HG02678 (cell line): ENCODE results near the gene HMGCS2.

ENCODE experiments used
- ATAC-seq: cut with Tn5 transposase; IDR thresholded peaks from one replicate; pipeline ENCODE4 v1.9.1; 2021; ENCODE audit warnings: mild to moderate bottlenecking, moderate library complexity; ENCODE audit not compliant: unreplicated experiment

HMGCS2 gene

GRCh38 chr1:119762953-119763352 is 5.8 kb downstream of the HMGCS2 start:
- no peak for ATAC-seq

GRCh38 chr1:119762409-119762808 is 6.3 kb downstream of the HMGCS2 start:
- no peak for ATAC-seq

- no peak for ATAC-seq
Observed at GRCh38 chr1:119758584-119758983, 10.1 kb downstream of the HMGCS2 start.

DNA sequence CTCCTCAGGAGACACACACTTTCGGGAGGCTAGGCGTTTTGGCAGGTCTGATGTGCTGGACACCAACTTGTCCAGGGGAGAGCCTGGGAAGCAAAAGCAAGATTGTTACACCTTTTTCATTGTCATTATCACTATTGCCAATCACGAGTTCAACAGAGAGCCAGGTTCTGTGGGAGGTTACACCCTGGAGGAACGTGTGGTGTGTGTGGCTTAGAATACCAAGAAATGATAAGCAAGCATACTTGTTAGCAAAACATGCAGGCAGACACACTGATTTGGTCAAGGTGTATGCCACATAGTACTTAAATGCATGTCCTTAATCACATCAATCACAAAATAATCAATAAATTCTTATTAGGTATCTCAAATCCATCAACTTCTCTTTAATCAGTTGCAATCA is 16.1 kb downstream of the HMGCS2 start:
- ATAC-seq: no peak

DNA sequence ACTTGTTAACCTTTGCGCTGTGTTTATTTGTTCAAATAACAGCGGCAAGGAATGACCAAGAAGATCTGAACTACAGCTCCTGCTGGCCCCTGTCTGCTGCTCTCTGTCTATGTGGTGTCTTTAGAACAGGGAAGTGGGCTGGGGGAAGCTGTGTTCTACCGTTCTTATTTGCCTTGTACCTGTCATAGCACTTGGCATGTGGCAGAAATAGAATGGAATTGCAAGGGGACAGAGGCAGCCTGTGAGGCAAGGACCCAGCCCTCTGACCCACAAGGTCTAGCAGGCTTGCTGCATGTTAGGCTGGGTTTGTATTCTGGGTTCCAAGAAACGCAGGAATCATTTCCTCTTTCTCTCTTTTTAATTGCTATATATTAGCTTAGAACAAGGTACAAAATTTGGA is 20.7 kb downstream of the HMGCS2 start:
- ATAC-seq: no peak

DNA sequence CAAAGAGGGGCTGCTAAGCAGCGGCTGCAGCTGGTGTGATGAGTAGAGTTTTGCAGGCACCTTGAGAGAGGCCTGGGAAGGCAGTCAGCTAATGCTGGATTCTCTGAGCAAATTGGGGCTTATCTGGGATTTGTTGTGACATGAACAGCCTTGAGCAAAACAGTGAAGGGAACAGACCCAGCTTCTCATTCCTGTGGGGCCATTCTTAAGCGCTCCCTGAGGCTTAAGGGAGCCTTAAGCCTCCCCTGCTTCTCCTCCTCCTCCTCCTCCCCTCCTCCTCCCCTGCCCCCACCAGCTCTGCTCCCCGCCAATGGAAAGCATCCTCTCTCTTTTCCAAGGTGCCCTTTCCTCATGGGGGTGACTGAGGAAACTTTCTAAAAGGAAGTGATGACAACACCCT is 21.3 kb downstream of the HMGCS2 start:
- no peak for ATAC-seq

DNA sequence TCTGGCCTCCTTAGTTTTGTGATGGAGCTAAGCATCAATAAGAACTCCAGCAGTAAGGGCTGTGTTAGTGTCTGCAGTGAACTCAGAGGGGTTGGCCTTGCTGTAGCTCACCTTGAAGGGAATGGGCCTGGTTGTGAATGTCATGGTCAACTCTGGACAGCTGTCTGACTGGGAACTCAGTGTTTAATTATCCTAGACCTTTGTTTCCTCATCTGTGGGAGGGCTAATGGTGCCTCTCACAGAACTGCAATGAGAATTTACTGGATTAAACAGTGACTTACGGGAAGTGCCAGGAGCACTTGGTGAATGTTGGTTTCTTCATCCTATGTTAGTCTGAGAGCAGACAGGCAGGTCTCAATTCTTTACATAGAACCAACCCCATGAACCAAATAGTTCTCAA is 23.7 kb downstream of the HMGCS2 start:
- no peak for ATAC-seq

- no peak for ATAC-seq
Observed at GRCh38 chr1:119744598-119744942, 24.1 kb downstream of the HMGCS2 start.

DNA sequence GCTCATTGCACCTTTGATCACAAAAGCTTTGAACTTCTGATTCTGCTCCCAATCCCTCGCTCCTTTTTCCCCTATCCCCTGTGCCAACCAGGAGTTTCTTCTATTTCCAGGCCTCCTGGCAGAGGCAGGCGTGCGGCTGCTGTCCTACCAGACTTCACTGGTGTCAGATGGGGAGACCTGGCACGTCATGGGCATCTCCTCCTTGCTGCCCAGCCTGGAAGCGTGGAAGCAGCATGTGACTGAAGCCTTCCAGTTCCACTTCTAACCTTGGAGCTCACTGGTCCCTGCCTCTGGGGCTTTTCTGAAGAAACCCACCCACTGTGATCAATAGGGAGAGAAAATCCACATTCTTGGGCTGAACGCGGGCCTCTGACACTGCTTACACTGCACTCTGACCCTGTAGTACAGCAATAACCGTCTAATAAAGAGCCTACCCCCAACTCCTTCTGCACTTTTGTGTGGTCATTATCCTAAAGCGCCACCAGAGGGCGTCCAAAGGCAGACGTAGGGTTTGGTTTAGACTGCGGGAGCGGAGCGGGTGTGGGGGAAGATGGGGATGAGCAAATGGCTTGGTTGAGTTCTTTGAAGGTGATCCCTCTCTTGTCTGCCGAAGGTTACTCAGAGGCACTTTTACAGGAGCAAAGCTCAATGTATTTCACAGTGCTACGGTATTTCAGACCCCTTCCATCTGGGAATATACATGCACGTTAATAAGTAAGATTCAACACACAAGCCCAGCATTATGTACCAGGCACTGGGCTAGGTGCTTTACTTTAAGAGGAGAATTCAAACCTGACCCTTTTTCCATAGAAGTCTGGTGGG is 24.7 kb downstream of the HMGCS2 start:
- peak; percentile 76 for ATAC-seq

DNA sequence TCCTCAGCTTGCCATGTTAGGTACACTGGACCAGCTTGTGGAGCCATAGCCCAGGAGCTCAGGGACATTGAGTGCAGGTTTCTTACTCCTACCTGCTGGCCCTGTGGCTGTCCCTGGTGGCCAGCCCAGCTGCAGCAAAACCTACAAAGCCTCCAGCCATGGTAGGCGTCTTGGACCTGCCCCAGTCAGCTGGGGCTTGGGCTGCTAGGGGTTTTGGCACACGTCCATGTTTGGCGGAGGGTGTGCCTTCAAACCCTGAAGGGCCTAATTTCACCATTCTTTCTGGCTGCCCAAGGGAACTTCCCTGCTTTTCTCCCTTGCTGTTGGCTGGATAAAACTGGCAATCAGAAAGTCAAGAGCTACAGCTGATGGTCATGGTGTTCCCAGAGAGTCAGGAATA is 25.4 kb downstream of the HMGCS2 start:
- ATAC-seq: no peak

- no peak for ATAC-seq
Observed at GRCh38 chr1:119742677-119743076, 26.0 kb downstream of the HMGCS2 start.

GRCh38 chr1:119742202-119742601 is 26.5 kb downstream of the HMGCS2 start:
- no peak for ATAC-seq

- ATAC-seq: no peak
Observed at GRCh38 chr1:119740896-119741780, 27.6 kb downstream of the HMGCS2 start.

DNA sequence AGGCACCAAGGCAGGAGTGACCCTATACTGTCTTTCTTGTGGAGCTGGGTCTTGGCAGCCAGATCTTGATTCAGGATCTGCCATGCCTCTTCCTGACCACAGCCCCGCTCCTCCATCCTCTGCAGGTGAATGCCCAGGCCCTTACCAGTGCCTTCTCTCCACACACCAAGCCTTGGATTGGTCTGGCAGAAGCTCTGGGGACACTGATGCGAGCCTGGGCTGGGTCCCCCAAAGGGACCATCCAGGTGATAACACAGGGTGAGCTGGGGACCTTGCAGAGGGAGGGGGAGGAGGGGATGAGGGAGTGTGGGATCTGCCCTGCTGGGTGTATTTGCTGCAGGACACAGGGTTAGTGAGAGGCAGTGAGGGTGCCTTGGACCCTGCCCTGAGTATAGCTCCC is 28.4 kb downstream of the HMGCS2 start:
- no peak for ATAC-seq

GRCh38 chr1:119739150-119739549 is 29.6 kb downstream of the HMGCS2 start:
- no peak for ATAC-seq

DNA sequence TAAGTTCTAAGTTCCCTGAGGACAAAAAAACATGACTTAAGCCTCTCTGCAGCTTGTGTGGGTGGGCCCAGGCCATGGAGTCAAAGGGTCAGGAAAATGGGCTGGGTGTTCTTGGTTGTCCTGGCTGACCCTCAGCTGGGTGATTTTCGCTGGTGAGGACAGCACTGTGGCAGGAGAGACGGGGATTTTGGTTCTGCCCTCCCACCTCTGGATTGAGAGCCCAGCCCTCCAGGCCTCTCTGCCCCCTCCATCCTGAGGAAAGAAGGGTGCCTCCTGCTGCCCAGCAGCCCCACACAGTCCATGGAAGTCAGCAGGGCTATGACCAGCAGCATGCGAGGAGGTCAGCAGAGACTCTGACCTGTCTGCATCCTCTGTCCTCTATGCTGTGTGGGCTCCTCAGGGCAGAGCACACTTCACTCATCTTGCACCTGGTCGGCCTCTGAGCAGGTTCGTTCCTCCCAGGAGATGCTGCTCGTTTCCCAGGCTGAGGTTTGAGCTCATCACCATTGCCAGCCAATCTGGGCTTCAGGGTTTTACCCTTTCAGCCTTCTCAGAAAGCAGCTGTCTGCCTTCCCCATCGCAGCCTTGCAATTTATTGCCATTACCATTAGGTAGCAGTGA is 30.5 kb downstream of the HMGCS2 start:
- no peak for ATAC-seq

GRCh38 chr1:119737040-119737682 is 31.5 kb downstream of the HMGCS2 start:
- no peak for ATAC-seq

DNA sequence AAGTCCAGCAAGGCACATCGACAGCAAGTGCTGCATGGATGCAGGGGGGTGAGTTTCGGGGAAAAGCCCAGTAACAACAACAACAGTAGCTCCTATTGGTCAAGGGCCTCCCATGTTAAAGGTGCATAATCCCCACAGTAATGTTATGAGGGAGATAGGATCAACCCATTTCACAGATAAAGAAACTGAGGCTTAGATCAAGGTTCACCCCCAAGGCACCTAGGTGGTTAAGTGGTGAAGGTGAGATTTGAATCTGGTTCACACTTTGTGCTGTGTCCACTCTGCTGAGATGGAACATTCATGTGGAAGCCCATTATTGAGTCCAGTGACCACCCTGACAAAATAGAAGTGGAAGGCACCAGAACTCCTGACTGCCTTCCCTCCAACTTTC is 32.1 kb downstream of the HMGCS2 start:
- no peak for ATAC-seq

DNA sequence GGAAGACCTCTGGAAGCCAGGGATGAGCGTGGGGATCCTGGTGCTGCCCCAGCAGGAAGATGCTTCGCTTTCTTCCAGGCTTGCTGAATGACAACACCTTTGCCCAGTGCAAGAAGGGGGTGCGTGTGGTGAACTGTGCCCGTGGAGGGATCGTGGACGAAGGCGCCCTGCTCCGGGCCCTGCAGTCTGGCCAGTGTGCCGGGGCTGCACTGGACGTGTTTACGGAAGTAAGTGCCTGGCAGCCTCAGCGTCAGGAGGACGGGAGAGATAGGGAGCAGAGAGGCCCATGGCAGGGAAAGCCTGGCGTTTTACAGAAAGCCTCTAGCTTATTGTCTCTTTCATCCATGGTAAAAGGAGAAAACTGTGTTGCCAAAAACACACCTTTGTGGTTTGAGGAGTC is 33.5 kb downstream of the HMGCS2 start:
- no peak for ATAC-seq

DNA sequence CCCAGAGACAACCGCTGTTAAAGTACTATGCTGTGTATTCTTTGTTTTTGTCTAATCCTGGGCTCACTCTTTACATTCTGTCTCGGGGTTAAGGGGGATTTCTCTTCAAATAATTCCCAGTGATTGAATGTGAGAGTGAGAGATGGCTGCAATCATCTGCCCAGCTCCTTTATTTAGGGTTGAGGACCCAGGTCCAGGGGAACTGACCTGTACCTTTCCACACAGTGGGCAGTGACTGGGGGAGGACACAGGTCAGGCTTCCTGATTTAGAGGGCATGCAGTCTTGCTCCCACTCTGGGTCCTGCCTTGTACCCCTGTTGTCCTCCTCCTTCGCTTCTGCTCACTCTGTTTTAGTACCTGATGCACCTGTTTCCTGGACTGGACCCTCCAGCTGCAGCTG is 35.0 kb downstream of the HMGCS2 start:
- ATAC-seq: no peak

DNA sequence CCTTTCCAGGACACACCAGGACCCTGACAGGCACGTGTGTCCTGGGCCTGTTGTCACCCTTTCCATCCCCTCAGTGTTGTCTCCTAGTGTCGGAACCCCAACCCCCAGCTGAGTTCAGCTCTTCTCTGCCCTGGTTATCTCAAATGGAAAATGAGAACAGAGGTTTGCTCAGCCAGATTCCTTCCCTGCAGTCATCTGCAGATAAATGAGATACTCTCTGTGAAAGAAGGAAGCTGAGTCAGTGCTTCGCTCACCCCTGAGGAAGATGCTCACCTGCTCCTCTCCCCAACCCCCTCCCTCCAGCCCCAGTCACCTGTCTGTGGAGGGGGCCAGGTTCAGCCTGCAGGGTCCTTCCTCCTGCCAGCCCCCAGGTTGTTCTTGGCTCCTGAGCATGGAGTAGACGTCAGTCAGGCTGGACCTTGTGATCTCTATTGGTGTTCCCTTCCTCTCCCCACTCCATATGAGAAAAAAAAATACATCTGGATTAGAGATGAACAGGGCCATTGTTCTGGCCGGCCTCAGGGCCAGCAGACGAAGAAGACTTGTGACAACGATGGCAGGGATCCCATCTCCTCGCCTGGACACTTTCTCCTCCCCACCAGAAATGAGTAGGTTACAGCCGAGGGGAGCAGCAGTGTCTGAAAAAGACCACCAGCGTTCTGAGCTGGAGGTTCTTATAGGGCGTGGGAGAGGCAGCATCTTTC is 36.1 kb downstream of the HMGCS2 start:
- ATAC-seq: no peak
